WTC11 (cell line): ENCODE measurements around the gene METTL9. TPM values are rescaled to one million over a fixed set of nuclear protein-coding genes. Genes with fewer than 3 reads are reported as not detected.
"Not testable (repeated sequence)": the region's sequence is repeated elsewhere in the genome, so short reads cannot be mapped to it uniquely, and the experiment has no call there.

Experiments used
- ATAC-seq: fragments of 200-7000 bp; cut with Tn5 transposase; 2 replicates; pipeline ENCODE4 v1.10.0; 2021; ENCODE audit warnings: mild to moderate bottlenecking, moderate library complexity
- CTCF ChIA-PET: fragments of 300-600 bp; sonication (Branson Sonifier 250); formaldehyde crosslinking; loops from one replicate; lab custom pipeline; 2021; ENCODE audit warnings: antibody characterized with exemption; lab: Charles Lee
- POLR2A ChIA-PET: fragments of 350-600 bp; sonication (Branson Sonifier 250); formaldehyde crosslinking; loops from one replicate; lab custom pipeline; 2021; ENCODE audit warnings: antibody characterized with exemption; lab: Charles Lee
- DNase-seq: peaks from one replicate; pipeline ENCODE4 v3.0.0; 2021; ENCODE audit warnings: low spot score
- H3K27ac Mint-ChIP-seq: 2 replicates; pipeline ENCODE4 v1.8.0; 2021; ENCODE audit warnings: mixed read lengths
- H3K27me3 Mint-ChIP-seq: 2 replicates; pipeline ENCODE4 v1.8.0; 2021; ENCODE audit warnings: low read depth, mild to moderate bottlenecking, moderate library complexity, mixed read lengths
- H3K36me3 Mint-ChIP-seq: 2 replicates; pipeline ENCODE4 v1.8.0; 2021; ENCODE audit warnings: mixed read lengths
- H3K4me1 Mint-ChIP-seq: 2 replicates; pipeline ENCODE4 v1.8.0; 2022; ENCODE audit warnings: mixed read lengths
- H3K4me3 Mint-ChIP-seq: 2 replicates; pipeline ENCODE4 v1.8.0; 2021; ENCODE audit warnings: mild to moderate bottlenecking, moderate library complexity, mixed read lengths
- H3K9me3 Mint-ChIP-seq: 2 replicates; pipeline ENCODE4 v1.8.0; 2021; ENCODE audit warnings: mixed read lengths
- ATF2 ChIP-seq: sonication (generic); formaldehyde crosslinking; IDR thresholded peaks from 2 replicates; pipeline ENCODE4 v1.8.1; 2022; ENCODE audit warnings: low read depth, missing genetic modification reagents, borderline replicate concordance
- CBFB ChIP-seq: sonication (generic); formaldehyde crosslinking; IDR thresholded peaks from 2 replicates; pipeline ENCODE4 v1.8.1; 2022; ENCODE audit warnings: mild to moderate bottlenecking, low read depth, missing genetic modification reagents
- ELF4 ChIP-seq: sonication (generic); formaldehyde crosslinking; IDR thresholded peaks from 2 replicates; pipeline ENCODE4 v1.8.1; 2022; ENCODE audit warnings: low read depth, mild to moderate bottlenecking, moderate library complexity, missing genetic modification reagents
- FOXJ3 ChIP-seq: sonication (generic); formaldehyde crosslinking; IDR thresholded peaks from 2 replicates; pipeline ENCODE4 v1.9.0; 2021; ENCODE audit warnings: missing genetic modification reagents, mild to moderate bottlenecking, borderline replicate concordance
- GRHL2 ChIP-seq: fragments of 250-450 bp; sonication (Bioruptor Pico); IDR thresholded peaks from 2 replicates; pipeline ENCODE4 v1.8.0; 2022; ENCODE audit warnings: mild to moderate bottlenecking, moderate library complexity; ENCODE audit not compliant: insufficient replicate concordance, severe bottlenecking
- IRF2 ChIP-seq: sonication (generic); formaldehyde crosslinking; IDR thresholded peaks from 2 replicates; pipeline ENCODE4 v1.8.0; 2022; ENCODE audit warnings: low read depth, missing genetic modification reagents, borderline replicate concordance
- MYBL2 ChIP-seq: sonication (generic); formaldehyde crosslinking; IDR thresholded peaks from 2 replicates; pipeline ENCODE4 v1.8.1; 2023; ENCODE audit warnings: mild to moderate bottlenecking, moderate library complexity, missing genetic modification reagents
- NFATC4 ChIP-seq: fragments of 250-450 bp; sonication (Bioruptor Pico); IDR thresholded peaks from 2 replicates; pipeline ENCODE4 v1.9.0; 2021; ENCODE audit warnings: mild to moderate bottlenecking
- NFE2L1 ChIP-seq: sonication (generic); formaldehyde crosslinking; IDR thresholded peaks from 2 replicates; pipeline ENCODE4 v1.8.1; 2023; ENCODE audit warnings: missing genetic modification reagents
- NR1H2 ChIP-seq: sonication (generic); formaldehyde crosslinking; IDR thresholded peaks from 2 replicates; pipeline ENCODE4 v1.9.0; 2021; ENCODE audit warnings: mild to moderate bottlenecking, moderate library complexity, missing genetic modification reagents
- PRDM15 ChIP-seq: sonication (generic); formaldehyde crosslinking; IDR thresholded peaks from 2 replicates; pipeline ENCODE4 v1.8.0; 2022; ENCODE audit warnings: missing genetic modification reagents
- RORB ChIP-seq: fragments of 250-450 bp; sonication (Bioruptor Pico); IDR thresholded peaks from 2 replicates; pipeline ENCODE4 v1.9.0; 2021; ENCODE audit warnings: mild to moderate bottlenecking
- TP53 ChIP-seq: sonication (generic); formaldehyde crosslinking; IDR thresholded peaks from 2 replicates; pipeline ENCODE4 v1.8.1; 2023; ENCODE audit warnings: mild to moderate bottlenecking, missing genetic modification reagents
- ZNF121 ChIP-seq: sonication (generic); formaldehyde crosslinking; IDR thresholded peaks from 2 replicates; pipeline ENCODE4 v1.8.0; 2023; ENCODE audit warnings: missing genetic modification reagents
- total RNA-seq: library from RNA; stranded (reverse); gene quantifications from 3 replicates; pipeline ENCODE4 v1.2.3, GENCODE V29; 2021
- TF ChIP-seq, protein P1 (sequence below): fragments of 250-450 bp; sonication (Bioruptor Pico); IDR thresholded peaks from 2 replicates; pipeline ENCODE4 v1.9.0; 2021; ENCODE audit warnings: mild to moderate bottlenecking
- TF ChIP-seq, protein P2 (sequence below): sonication (generic); formaldehyde crosslinking; IDR thresholded peaks from 2 replicates; pipeline ENCODE4 v1.8.1; 2022; ENCODE audit warnings: mild to moderate bottlenecking, missing genetic modification reagents, moderate library complexity, borderline replicate concordance
- TF ChIP-seq, protein P3 (sequence below): fragments of 250-450 bp; sonication (Bioruptor Pico); IDR thresholded peaks from 2 replicates; pipeline ENCODE4 v1.8.0; 2021; ENCODE audit warnings: mild to moderate bottlenecking

METTL9 gene
- total RNA-seq, 1 experiment from 2014 or later = 94.6 TPM

DNA sequence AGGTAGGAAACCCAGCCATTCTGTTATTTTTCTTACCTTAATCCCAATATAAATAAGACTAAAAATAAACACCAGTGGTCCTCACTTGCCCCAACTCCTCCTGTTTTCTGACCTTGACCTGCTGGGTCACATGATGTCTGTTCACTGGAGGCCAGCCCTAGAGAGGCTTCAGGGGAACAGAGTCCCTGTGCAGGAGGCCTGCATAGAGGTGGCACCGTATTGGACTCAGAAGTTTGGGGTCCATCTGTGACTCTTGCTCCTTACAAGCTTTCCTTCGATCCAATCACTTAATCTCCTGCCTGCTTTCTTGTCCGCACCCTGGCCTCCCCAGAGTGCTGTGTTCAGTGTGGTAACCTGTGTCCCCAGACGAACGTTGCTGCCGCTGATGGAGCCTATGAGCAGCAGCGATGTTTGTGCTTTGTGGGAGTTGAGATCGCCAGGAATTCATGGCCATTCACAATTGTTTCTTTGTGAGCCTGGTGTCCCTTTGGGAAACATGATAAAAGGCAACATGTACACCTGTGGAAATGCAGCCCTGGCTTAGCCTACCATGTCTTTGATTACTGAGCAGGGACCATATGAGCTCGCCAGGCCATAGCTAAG lies 48.3 kb downstream of the METTL9 start (continued):
- TF ChIP-seq PRDM15 (CRISPR knock-in tag) = no peak
- no peak for TF ChIP-seq MYBL2
- TF ChIP-seq ATF2 (CRISPR knock-in tag) = no peak
- TF ChIP-seq, all 79 proteins: peak for 0

DNA sequence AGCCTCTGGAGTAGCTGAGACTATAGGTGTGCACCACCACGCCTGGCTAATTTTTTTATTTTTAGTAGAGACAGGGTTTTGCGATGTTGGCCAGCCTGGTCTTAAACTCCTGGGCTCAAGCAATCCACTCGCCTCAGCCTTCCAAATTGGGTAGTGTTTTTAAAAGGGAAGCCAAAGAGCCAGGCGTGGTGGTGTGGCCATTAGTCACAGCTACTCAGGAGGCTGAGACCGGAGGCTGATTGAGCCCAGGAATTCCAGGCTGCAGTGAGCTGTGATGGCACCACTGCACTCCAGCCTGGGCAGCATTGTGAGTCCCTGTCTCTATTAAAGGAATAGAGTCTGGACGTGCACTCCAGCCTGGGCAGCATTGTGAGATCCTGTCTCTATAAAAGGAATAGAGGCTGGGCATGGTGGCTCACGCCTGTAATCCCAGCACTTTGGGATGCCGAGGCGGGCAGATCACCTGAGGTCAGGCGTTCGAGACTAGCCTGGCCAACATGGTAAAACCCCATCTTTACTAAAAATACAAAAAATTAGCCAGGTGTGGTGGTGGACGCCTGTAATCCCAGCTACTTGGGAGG lies 50.5 kb downstream of the METTL9 start:
- H3K9me3 Mint-ChIP-seq, H3K4me3 Mint-ChIP-seq, POLR2A ChIA-PET, H3K36me3 Mint-ChIP-seq, CTCF ChIA-PET, H3K27me3 Mint-ChIP-seq, ATAC-seq, DNase-seq, H3K4me1 Mint-ChIP-seq, H3K27ac Mint-ChIP-seq: not testable (repeated sequence)
- peak; percentile 70 for TF ChIP-seq ZNF121

DNA sequence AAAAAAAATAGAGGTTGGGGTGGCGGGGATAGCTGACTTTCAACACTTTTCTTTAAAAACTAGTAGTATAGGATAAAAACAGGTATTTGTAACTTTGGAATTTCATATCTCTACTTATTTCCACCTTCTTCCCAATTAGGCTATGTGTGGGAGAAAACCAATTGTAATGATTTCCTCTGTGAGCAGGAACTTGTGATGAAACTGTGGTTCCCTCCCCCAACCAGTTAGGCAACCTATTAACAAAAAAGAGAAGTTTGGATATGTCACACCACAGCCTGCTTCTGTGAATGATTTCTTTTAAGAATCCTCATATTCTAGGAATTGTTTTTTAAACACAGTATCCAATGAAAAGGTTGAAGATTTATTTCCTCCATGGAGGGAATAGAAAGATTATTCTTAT lies 51.1 kb downstream of the METTL9 start:
- no peak overlapping the region for H3K4me3 Mint-ChIP-seq
- H3K36me3 Mint-ChIP-seq = peaks cover 8% of the 10 kb centered on the region; the same call in 1 of the 2 replicates
- TF ChIP-seq RORB (CRISPR knock-in tag) (no peak), NR1H2 (CRISPR knock-in tag) (no peak), GRHL2 (CRISPR knock-in tag) (no peak), NFATC4 (CRISPR knock-in tag) (no peak), FOXJ3 (no peak), CBFB (CRISPR knock-in tag) (no peak)
- H3K4me1 Mint-ChIP-seq = 0 out of 2 replicates have a peak, but pooled peaks cover 1% of the 10 kb centered on the region
- CTCF ChIA-PET = no interaction called here
- no peak for DNase-seq
- H3K9me3 Mint-ChIP-seq = no peaks in the 10 kb centered on the region
- no peak overlapping the region for H3K27ac Mint-ChIP-seq
- no peaks in the 10 kb centered on the region for H3K27me3 Mint-ChIP-seq
- no peak for ATAC-seq
- POLR2A ChIA-PET = no interaction called here

- TF ChIP-seq NFE2L1 (CRISPR knock-in tag) = no peak
- TF ChIP-seq IRF2 (CRISPR knock-in tag) = no peak
- TF ChIP-seq TP53 (CRISPR knock-in tag) = no peak
- TF ChIP-seq, protein P1, sequence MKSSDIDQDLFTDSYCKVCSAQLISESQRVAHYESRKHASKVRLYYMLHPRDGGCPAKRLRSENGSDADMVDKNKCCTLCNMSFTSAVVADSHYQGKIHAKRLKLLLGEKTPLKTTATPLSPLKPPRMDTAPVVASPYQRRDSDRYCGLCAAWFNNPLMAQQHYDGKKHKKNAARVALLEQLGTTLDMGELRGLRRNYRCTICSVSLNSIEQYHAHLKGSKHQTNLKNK (CRISPR knock-in tag) = no peak
- TF ChIP-seq, protein P2, sequence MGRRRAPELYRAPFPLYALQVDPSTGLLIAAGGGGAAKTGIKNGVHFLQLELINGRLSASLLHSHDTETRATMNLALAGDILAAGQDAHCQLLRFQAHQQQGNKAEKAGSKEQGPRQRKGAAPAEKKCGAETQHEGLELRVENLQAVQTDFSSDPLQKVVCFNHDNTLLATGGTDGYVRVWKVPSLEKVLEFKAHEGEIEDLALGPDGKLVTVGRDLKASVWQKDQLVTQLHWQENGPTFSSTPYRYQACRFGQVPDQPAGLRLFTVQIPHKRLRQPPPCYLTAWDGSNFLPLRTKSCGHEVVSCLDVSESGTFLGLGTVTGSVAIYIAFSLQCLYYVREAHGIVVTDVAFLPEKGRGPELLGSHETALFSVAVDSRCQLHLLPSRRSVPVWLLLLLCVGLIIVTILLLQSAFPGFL = no peak
- TF ChIP-seq, protein P3, sequence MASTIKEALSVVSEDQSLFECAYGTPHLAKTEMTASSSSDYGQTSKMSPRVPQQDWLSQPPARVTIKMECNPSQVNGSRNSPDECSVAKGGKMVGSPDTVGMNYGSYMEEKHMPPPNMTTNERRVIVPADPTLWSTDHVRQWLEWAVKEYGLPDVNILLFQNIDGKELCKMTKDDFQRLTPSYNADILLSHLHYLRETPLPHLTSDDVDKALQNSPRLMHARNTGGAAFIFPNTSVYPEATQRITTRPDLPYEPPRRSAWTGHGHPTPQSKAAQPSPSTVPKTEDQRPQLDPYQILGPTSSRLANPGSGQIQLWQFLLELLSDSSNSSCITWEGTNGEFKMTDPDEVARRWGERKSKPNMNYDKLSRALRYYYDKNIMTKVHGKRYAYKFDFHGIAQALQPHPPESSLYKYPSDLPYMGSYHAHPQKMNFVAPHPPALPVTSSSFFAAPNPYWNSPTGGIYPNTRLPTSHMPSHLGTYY (CRISPR knock-in tag) = no peak
- no peak for TF ChIP-seq ELF4
- H3K27ac Mint-ChIP-seq = no peak overlapping the region
- no peak for DNase-seq
- peaks cover 12% of the 10 kb centered on the region; the same call in 1 of the 2 replicates for H3K36me3 Mint-ChIP-seq
- no peak for ATAC-seq
- H3K27me3 Mint-ChIP-seq = no peaks in the 10 kb centered on the region
- no peaks in the 10 kb centered on the region for H3K9me3 Mint-ChIP-seq
- POLR2A ChIA-PET = no interaction called here
- no peak overlapping the region for H3K4me3 Mint-ChIP-seq
- CTCF ChIA-PET = no interaction called here
- H3K4me1 Mint-ChIP-seq = no peaks in the 10 kb centered on the region
Measured at GRCh38 chr16:21651515-21651914, 52.1 kb downstream of the METTL9 start.
